A549 (cell line): ENCODE data around the gene SLC7A11. TPM values are rescaled to one million over a fixed set of nuclear protein-coding genes. Genes with fewer than 3 reads are reported as not detected.
A peak's percentile ranks its signal among the peaks of the same experiment; 100 is the strongest.
"Not testable (repeated sequence)": the region's sequence is repeated elsewhere in the genome, so short reads cannot be mapped to it uniquely, and the experiment has no call there.

ENCODE experiments used
- ATAC-seq, 2 experiments: fragments of 200-7000 bp in 1 of 2; fragments of >200 bp in 1 of 2; cut with Nextera tagmentation in 1 of 2; cut with Tn5 transposase in 1 of 2; 3 replicates each; pipeline versions ENCODE4 v1.8.0 to v1.9.1; 2018 to 2020; ENCODE audit warnings: mild to moderate bottlenecking in 1 of 2, moderate library complexity in 1 of 2
- CTCF ChIA-PET: fragments of 300-600 bp; sonication (Branson Sonifier 250); formaldehyde crosslinking; extraction: SDS; loops from one replicate; lab custom pipeline; 2021; ENCODE audit warnings: antibody characterized with exemption, inconsistent platforms; lab: Yijun Ruan, JAX
- POLR2A ChIA-PET: fragments of 350-600 bp; formaldehyde crosslinking; extraction: SDS; loops from one replicate; lab custom pipeline; 2021; ENCODE audit warnings: antibody characterized with exemption, inconsistent platforms; lab: Yijun Ruan, JAX
- DNase-seq, 2 experiments: peaks; one replicate each; pipeline versions ENCODE4 v3.0.0 to v3.0.0-alpha.2; 2011 to 2016; ENCODE audit warnings: low read depth in 1 of 2, low spot score in 1 of 2
- FAIRE-seq: peaks from 2 replicates; lab custom pipeline; 2011; peaks lifted over from hg19 to GRCh38; lab: Jason Lieb, UNC
- H3K27ac ChIP-seq, 2 experiments: fragments of >200 bp; sonication (Bioruptor Twin); formaldehyde crosslinking; 3 replicates each; pipeline ENCODE4 v1.5.1; 2016 to 2017
- H3K4me1 ChIP-seq: fragments of >200 bp; sonication (Bioruptor Twin); formaldehyde crosslinking; 3 replicates; pipeline ENCODE4 v1.6.1; 2016
- H3K4me2 ChIP-seq: fragments of >200 bp; sonication (Bioruptor Twin); formaldehyde crosslinking; 3 replicates; pipeline ENCODE4 v1.6.1; 2016
- H3K4me3 ChIP-seq: fragments of >200 bp; sonication (Bioruptor Twin); formaldehyde crosslinking; 3 replicates; pipeline ENCODE4 v1.5.1; 2016
- H3K9me3 ChIP-seq: fragments of >200 bp; sonication (Bioruptor Twin); formaldehyde crosslinking; 3 replicates; pipeline ENCODE4 v1.6.1; 2016
- BCL3 ChIP-seq: fragments of >200 bp; sonication (Bioruptor Twin); formaldehyde crosslinking; IDR thresholded peaks from 3 replicates; pipeline ENCODE4 v1.6.1; 2016
- CBX8 ChIP-seq: fragments of 200-600 bp; sonication (generic); IDR thresholded peaks from 2 replicates; pipeline ENCODE4 v1.6.1; 2016
- CEBPB ChIP-seq, 2 experiments: fragments of >200 bp in 1 of 2; sonication (Bioruptor Twin) in 1 of 2; formaldehyde crosslinking in 1 of 2; IDR thresholded peaks; 2 replicates each; pipeline ENCODE4 v1.6.1; 2012 to 2016
- E2F6 ChIP-seq: IDR thresholded peaks from 2 replicates; pipeline ENCODE4 v1.6.1; 2012; ENCODE audit warnings: low read depth, borderline replicate concordance
- EHF ChIP-seq: fragments of 250-450 bp; sonication (Bioruptor Pico); IDR thresholded peaks from 2 replicates; pipeline ENCODE4 v1.5.0; 2020; ENCODE audit warnings: mild to moderate bottlenecking
- EHMT2 ChIP-seq: fragments of 200-600 bp; sonication (generic); IDR thresholded peaks from 2 replicates; pipeline ENCODE4 v1.6.1; 2016; ENCODE audit warnings: antibody characterized with exemption, low read depth, mild to moderate bottlenecking, moderate library complexity
- FOXS1 ChIP-seq: fragments of 250-450 bp; sonication (Bioruptor Pico); IDR thresholded peaks from 2 replicates; pipeline ENCODE4 v1.5.0; 2020; ENCODE audit warnings: mild to moderate bottlenecking, moderate library complexity
- GATA3 ChIP-seq: IDR thresholded peaks from 2 replicates; pipeline ENCODE4 v1.6.1; 2012; ENCODE audit warnings: borderline replicate concordance
- HEYL ChIP-seq: fragments of 250-450 bp; sonication (Bioruptor Pico); IDR thresholded peaks from 2 replicates; pipeline ENCODE4 v1.8.0; 2021; ENCODE audit warnings: mild to moderate bottlenecking, moderate library complexity
- HOXA7 ChIP-seq: fragments of 250-450 bp; sonication (Bioruptor Pico); IDR thresholded peaks from 2 replicates; pipeline ENCODE4 v1.5.0; 2020; ENCODE audit warnings: mild to moderate bottlenecking, moderate library complexity
- HOXB13 ChIP-seq: fragments of 250-450 bp; sonication (Bioruptor Pico); IDR thresholded peaks from 2 replicates; pipeline ENCODE4 v1.5.0; 2020; ENCODE audit warnings: low read depth, mild to moderate bottlenecking, moderate library complexity
- HOXB5 ChIP-seq: fragments of 250-450 bp; sonication (Bioruptor Pico); IDR thresholded peaks from 2 replicates; pipeline ENCODE4 v1.5.0; 2020; ENCODE audit warnings: mild to moderate bottlenecking, moderate library complexity
- JUNB ChIP-seq: fragments of >200 bp; sonication (Bioruptor Twin); formaldehyde crosslinking; IDR thresholded peaks from 2 replicates; pipeline ENCODE4 v1.6.1; 2016
- KDM5A ChIP-seq: fragments of 200-600 bp; sonication (generic); IDR thresholded peaks from 2 replicates; pipeline ENCODE4 v1.6.1; 2016; ENCODE audit warnings: antibody characterized with exemption, mild to moderate bottlenecking
- MAX ChIP-seq: IDR thresholded peaks from 2 replicates; pipeline ENCODE4 v1.6.1; 2012
- PBX3 ChIP-seq: IDR thresholded peaks from 2 replicates; pipeline ENCODE4 v1.6.1; 2012
- POLR2A ChIP-seq: IDR thresholded peaks from 2 replicates; pipeline ENCODE4 v1.6.1; 2012; ENCODE audit warnings: mild to moderate bottlenecking, low read length
- RAD21 ChIP-seq, 2 experiments: fragments of >200 bp in 1 of 2; sonication (Bioruptor Twin) in 1 of 2; formaldehyde crosslinking in 1 of 2; IDR thresholded peaks in 1 of 2; conservative IDR thresholded peaks in 1 of 2; 2 replicates in 1 of 2; 3 replicates in 1 of 2; pipeline ENCODE4 v1.6.1; 2012 to 2018; ENCODE audit warnings: inconsistent platforms in 1 of 2
- RARB ChIP-seq: fragments of 250-450 bp; sonication (Bioruptor Pico); IDR thresholded peaks from 2 replicates; pipeline ENCODE4 v1.8.0; 2021; ENCODE audit warnings: mild to moderate bottlenecking, moderate library complexity
- RFX5 ChIP-seq: fragments of 450-650 bp; IDR thresholded peaks from 2 replicates; pipeline ENCODE4 v1.7.1; 2014; ENCODE audit warnings: antibody characterized with exemption, mild to moderate bottlenecking, moderate library complexity
- TP53 ChIP-seq: fragments of 250-450 bp; sonication (Bioruptor Pico); IDR thresholded peaks from 2 replicates; pipeline ENCODE4 v1.5.0; 2021; ENCODE audit warnings: mild to moderate bottlenecking, moderate library complexity
- ZFP36 ChIP-seq: fragments of 450-650 bp; IDR thresholded peaks from 2 replicates; pipeline ENCODE4 v1.6.1; 2014; ENCODE audit warnings: borderline replicate concordance; ENCODE audit not compliant: partially characterized antibody
- ZNF302 ChIP-seq: fragments of 250-450 bp; sonication (Bioruptor Pico); IDR thresholded peaks from 2 replicates; pipeline ENCODE4 v1.9.0; 2021; ENCODE audit warnings: inconsistent platforms, mild to moderate bottlenecking, moderate library complexity
- ZSCAN20 ChIP-seq: fragments of 250-450 bp; sonication (Bioruptor Pico); IDR thresholded peaks from 2 replicates; pipeline ENCODE4 v1.8.0; 2022; ENCODE audit warnings: mild to moderate bottlenecking, moderate library complexity
- WGBS: methylation state at CpG from one replicate; pipeline ENCODE4 v1.1.6; 2017; ENCODE audit errors: missing lambda C conversion rate; 5-methylcytosine and 5-hydroxymethylcytosine counted together
- polyA plus RNA-seq, 4 experiments: library from polyadenylated mRNA; depleted of rRNA in 3 of 4; stranded (reverse); fragments of >200 nt; fragmentation: RNase III in 1 of 4; extraction: RNeasy Plus Mini Kit Qiagen cat#74134 plus additional on column Dnase treatment in 1 of 4; gene quantifications; 2 replicates in 3 of 4; 3 replicates in 1 of 4; pipeline ENCODE4 v1.2.3, GENCODE V29; 2011 to 2017
- TF ChIP-seq, protein P1 (sequence below): fragments of 150-350 bp; IDR thresholded peaks from 2 replicates; pipeline ENCODE4 v1.6.1; 2014; ENCODE audit warnings: low read depth, mild to moderate bottlenecking, low read length
- TF ChIP-seq, protein P2 (sequence below): fragments of 450-650 bp; IDR thresholded peaks from 2 replicates; pipeline ENCODE4 v1.6.1; 2014; ENCODE audit warnings: antibody characterized with exemption

The SLC7A11 gene
- polyA plus RNA-seq, 2 of the 4 experiments (the other 2 are of a cell fraction), result 52.4 to 161 TPM

DNA sequence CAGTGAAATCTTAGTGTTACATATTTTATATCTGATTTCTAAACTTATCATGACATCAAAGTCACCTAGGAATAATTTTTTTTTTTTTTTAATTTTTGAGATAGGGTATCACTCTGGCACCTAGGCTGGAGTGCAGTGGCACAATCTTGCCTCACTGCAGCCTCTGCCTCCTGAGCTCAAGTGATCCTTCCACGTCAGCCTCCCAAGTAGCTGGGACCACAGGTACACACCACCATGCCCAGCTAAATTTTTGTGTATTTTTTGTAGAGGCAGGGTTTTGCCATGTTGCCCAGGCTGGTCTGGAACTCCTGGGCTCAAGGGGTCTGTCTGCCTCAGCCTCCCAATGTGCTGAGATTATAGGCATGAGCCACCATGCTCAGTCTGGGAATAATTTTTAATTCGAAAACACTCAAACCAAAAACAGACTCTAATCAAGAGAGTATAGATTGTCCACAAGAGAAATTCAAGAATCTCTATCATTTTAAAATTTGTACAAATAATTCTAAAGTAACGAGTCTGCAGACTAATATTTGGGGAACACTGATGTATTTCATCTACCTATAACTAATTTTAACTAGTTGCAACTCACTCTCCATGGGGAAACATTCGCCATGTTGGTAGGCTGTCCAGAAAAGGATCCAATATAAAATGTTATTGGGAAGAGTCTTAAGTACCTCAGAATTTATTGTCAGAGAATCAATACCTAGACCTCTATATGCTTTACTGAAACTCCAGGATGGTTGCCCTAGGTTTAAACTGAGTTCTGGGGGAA lies 3.4 kb downstream of the SLC7A11 start (continued):
- 0 out of 2 replicates have a peak, but pooled peaks have one; percentile 13 for TF ChIP-seq RARB

DNA sequence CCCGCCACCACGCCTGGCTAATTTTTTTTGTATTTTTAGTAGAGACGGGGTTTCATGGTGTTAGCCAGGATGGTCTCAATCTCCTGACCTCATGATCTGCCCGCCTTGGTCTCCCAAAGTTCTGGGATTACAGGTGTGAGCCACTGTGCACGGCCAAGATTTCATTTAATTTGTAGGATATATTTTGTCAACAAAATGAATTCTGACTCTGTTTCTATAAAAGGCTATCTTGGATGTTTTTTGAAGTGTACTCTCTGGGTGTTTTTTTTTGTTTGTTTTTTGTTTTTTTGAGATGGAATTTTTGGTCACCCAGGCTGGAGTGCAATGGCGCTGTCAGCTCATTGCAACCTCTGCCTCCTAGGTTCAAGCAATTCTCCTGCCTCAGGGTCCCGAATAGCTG lies 5.0 kb downstream of the SLC7A11 start:
- peak overlapping the region; percentile 85 for H3K4me2 ChIP-seq
- POLR2A ChIA-PET, result interaction anchor here (0.6 to 0.8 kb wide), 2 partner anchors 11 to 319 kb away, joined by 3 to 6 read pairs; no protein-coding TSS in a partner anchor
- CTCF ChIA-PET, H3K9me3 ChIP-seq, ATAC-seq, FAIRE-seq, DNase-seq: not testable (repeated sequence)
- peak overlapping the region; percentile 84; the same call in 2 of the 3 replicates for H3K4me3 ChIP-seq
- WGBS, result 73% methylated on average over 7 of the region's 7 CpGs
- TF ChIP-seq HOXB5 (CRISPR knock-in tag), result peak; percentile 27; the same call in 1 of the 2 replicates
- H3K27ac ChIP-seq, result peak overlapping the region; percentile 92 to 99
- peaks cover 43% of the 10 kb centered on the region for H3K4me1 ChIP-seq

DNA sequence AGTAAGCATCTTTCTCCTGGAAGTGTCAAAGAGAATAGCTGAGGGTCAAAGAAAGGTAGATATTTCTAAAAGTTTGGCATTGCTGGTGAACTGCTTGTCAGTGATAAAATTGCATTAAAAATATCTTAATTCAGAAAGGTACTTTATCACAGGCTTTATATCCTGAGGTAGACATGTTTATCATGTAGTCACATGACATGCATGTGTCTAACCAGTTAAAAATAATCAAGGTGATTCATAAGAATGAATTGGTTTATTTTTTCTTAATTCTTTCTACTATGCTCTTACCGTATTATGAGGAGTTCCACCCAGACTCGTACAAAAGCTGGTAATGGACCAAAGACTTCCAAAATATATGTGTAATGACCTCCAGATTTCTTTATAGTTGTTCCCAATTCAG lies 6.1 kb downstream of the SLC7A11 start:
- peak overlapping the region; percentile 85 for H3K4me2 ChIP-seq
- DNase-seq (no peak), ATAC-seq (peak; percentile 40 to 55; a peak in 5 of 6 replicates), FAIRE-seq (no peak)
- peaks cover 54% of the 10 kb centered on the region for H3K4me1 ChIP-seq
- TF ChIP-seq HOXB5 (CRISPR knock-in tag), result peak; percentile 30; the same call in 1 of the 2 replicates
- TF ChIP-seq ZNF302 (CRISPR knock-in tag), result no peak; the same call in 1 of the 2 replicates
- no peak for TF ChIP-seq CEBPB (IDR thresholded peaks at IDR 0.05)
- TF ChIP-seq TP53 (CRISPR knock-in tag), result 0 out of 2 replicates have a peak, but pooled peaks have one; percentile 46
- no peak for TF ChIP-seq JUNB
- peak; percentile 31; the same call in 1 of the 2 replicates for TF ChIP-seq HOXA7 (CRISPR knock-in tag)
- TF ChIP-seq GATA3, result no peak
- TF ChIP-seq EHF (CRISPR knock-in tag), result no peak
- TF ChIP-seq, protein P1, sequence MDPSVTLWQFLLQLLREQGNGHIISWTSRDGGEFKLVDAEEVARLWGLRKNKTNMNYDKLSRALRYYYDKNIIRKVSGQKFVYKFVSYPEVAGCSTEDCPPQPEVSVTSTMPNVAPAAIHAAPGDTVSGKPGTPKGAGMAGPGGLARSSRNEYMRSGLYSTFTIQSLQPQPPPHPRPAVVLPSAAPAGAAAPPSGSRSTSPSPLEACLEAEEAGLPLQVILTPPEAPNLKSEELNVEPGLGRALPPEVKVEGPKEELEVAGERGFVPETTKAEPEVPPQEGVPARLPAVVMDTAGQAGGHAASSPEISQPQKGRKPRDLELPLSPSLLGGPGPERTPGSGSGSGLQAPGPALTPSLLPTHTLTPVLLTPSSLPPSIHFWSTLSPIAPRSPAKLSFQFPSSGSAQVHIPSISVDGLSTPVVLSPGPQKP, result no peak
- TF ChIP-seq, protein P2, sequence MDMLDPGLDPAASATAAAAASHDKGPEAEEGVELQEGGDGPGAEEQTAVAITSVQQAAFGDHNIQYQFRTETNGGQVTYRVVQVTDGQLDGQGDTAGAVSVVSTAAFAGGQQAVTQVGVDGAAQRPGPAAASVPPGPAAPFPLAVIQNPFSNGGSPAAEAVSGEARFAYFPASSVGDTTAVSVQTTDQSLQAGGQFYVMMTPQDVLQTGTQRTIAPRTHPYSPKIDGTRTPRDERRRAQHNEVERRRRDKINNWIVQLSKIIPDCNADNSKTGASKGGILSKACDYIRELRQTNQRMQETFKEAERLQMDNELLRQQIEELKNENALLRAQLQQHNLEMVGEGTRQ, result peak; percentile 70
- no peak for TF ChIP-seq BCL3
- TF ChIP-seq MAX, result no peak
- peak; percentile 52; the same call in 1 of the 2 replicates for TF ChIP-seq HEYL
- TF ChIP-seq HOXB13, result no peak
- CTCF ChIA-PET, result no interaction called here
- no peaks in the 10 kb centered on the region for H3K9me3 ChIP-seq
- 2% methylated on average over 2 of the region's 2 CpGs for whole genome bisulfite sequencing
- H3K27ac ChIP-seq, result peak overlapping the region; percentile 92 to 99
- POLR2A ChIA-PET, result interaction anchor here (0.8 to 1.6 kb wide), 2 partner anchors 10 to 13 kb away, joined by 3 to 9 read pairs; no protein-coding TSS in a partner anchor
- H3K4me3 ChIP-seq, result peak overlapping the region; percentile 34

DNA sequence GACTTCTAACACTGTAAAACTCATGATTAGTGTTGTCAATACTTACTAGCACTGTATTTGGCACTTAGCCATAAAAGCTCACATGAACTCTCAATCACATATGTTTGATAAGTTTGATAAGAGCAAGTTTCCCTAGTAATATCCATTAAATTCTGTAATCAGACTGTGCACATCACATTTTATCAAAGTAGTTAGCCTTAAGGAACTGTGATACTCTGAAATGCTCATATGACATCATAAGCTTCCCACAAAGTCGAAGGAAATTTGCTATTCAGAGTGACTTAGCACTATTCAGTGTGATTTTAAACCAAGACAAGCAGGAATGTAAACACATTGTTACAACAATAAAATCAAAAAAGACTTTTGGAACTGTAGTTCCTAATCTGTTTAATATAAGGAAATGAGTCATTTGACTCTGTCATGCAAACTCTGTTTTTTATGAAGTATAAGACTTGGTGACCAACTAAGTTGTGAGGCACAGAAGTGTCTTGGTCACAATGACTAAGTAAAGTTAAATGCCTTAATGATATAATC lies 6.7 kb downstream of the SLC7A11 start:
- ATAC-seq (peak; percentile 63 to 84), DNase-seq (peak in 1 of 2 experiments; percentile 90), FAIRE-seq (peak; percentile 94)
- WGBS, result 0% methylated on average over 1 of the region's 1 CpG
- H3K4me3 ChIP-seq, result peak overlapping the region; percentile 18; the same call in 2 of the 3 replicates
- H3K9me3 ChIP-seq, result no peaks in the 10 kb centered on the region
- peak overlapping the region; percentile 92 to 99 for H3K27ac ChIP-seq
- POLR2A ChIA-PET, result interaction anchor here (1.6 kb wide), 1 partner anchor 12 kb away, joined by 9 read pairs; no protein-coding TSS in a partner anchor
- H3K4me2 ChIP-seq, result peak overlapping the region; percentile 85
- H3K4me1 ChIP-seq, result peaks cover 60% of the 10 kb centered on the region
- CTCF ChIA-PET, result no interaction called here
- TF ChIP-seq KDM5A (no peak), ZSCAN20 (CRISPR knock-in tag) (no peak), EHMT2 (no peak), POLR2A (no peak), RFX5 (no peak), ZFP36 (no peak), CBX8 (no peak), RAD21 (conservative IDR thresholded peaks at IDR 0.05 in 1 of 2, IDR thresholded peaks at IDR 0.05 in 1 of 2) (no peak), HOXB5 (CRISPR knock-in tag) (peak; percentile 38; the same call in 1 of the 2 replicates), FOXS1 (CRISPR knock-in tag) (0 out of 2 replicates have a peak, but pooled peaks have one; percentile 49), HOXA7 (CRISPR knock-in tag) (peak; percentile 89), PBX3 (no peak), RARB (no peak), E2F6 (no peak)
